Subcutaneous preadipocyte (primary cell): ENCODE results near the gene ECT2L. TPM values are rescaled to one million over a fixed set of nuclear protein-coding genes. Genes with fewer than 3 reads are reported as not detected.

Experiments
- total RNA-seq: library from RNA; depleted of rRNA; stranded (reverse); fragments of >200 nt; gene quantifications from 2 replicates; pipeline ENCODE4 v1.2.3, GENCODE V29; 2012

ECT2L gene
- not detected in 2 replicates for total RNA-seq

GRCh38 chr6:138795809-138796603, at the start of gene ECT2L:
Gene ECT2L (plus strand): TSS chr6:138796087. CDS start chr6:138813275, 17,188 bp downstream.

GRCh38 chr6:138773177-138774091, 22.5 kb upstream of the ECT2L start, which contains the start of gene CCDC28A:
Gene CCDC28A (plus strand): TSS chr6:138773769. CDS start chr6:138776121, 2,352 bp downstream.

Other genes starting within 250 kb of the ECT2L start
- gene CCDC28A, start 22.3 kb upstream of the ECT2L start, total RNA-seq: 7.8 and 8.5 TPM in 2 replicates
- 52.2 and 88.8 TPM in 2 replicates for gene REPS1, start 192.2 kb downstream of the ECT2L start, total RNA-seq
- 26.8 and 32.3 TPM in 2 replicates for gene ABRACL, start 232.7 kb downstream of the ECT2L start, total RNA-seq